HG03060 (cell line): ENCODE results near the gene ABCA10.

Experiments used
- ATAC-seq: cut with Tn5 transposase; IDR thresholded peaks from one replicate; pipeline ENCODE4 v1.9.1; 2021; ENCODE audit warnings: low read depth, moderate number of reproducible peaks; ENCODE audit not compliant: unreplicated experiment

The ABCA10 gene

DNA sequence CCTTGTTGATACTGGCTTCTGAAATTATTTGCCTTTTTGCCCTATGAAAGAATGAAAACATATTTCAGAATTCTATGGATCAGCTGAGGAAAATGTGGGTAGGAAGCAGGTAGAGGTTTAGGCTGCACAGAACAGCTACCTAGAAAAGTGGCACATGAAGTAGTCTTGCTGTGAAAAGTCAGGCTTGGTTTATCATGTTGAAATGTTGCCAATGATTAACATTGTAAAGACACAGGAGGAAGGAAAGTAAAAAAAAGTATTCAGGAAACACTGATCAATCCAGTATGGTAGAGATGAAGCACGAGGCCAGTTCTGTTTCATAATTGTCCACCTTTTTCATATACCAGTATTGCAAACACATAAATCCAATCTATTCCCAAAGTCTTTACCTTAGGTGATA is 116.8 kb downstream of the ABCA10 start:
- no peak for ATAC-seq

- no peak for ATAC-seq
Measured at GRCh38 chr17:69105907-69106730, 122.5 kb downstream of the ABCA10 start.

- no peak for ATAC-seq
Measured at GRCh38 chr17:69103557-69104233, 124.9 kb downstream of the ABCA10 start.

DNA sequence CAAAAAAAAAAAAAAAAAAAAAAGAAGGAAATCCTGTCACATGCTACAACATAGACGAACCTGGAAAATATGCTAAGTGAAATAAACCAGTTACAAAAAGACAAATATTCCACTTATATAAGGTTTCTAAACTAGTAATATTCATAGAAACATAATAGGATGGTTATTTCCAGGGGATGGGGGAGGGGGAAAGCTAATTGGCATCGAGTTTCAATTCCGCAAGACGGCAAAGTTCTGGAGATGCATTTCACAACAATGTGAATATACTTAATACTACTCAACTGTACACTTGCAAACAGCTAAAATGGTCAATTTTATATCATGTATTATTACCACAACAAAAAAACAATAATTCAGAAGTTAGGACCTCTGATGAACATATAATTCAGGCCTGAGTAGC is 130.0 kb downstream of the ABCA10 start:
- no peak for ATAC-seq
